Ascending aorta (tissue), 2 donors: Measurements from ENCODE around the gene KIF16B. TPM values are rescaled to one million over a fixed set of nuclear protein-coding genes. Genes with fewer than 3 reads are reported as not detected.

ENCODE experiments used
- DNase-seq, 2 donors: peaks; one replicate each; pipeline ENCODE4 v3.0.0-alpha.2; 2019; ENCODE audit warnings: low spot score in 2 of 2
- H3K27ac ChIP-seq, 2 donors: fragments of 200-600 bp; sonication (generic); one replicate each; pipeline ENCODE4 v1.5.1; 2016 to 2017; ENCODE audit warnings: mild to moderate bottlenecking in 1 of 2
- H3K27me3 ChIP-seq: fragments of 200-600 bp; sonication (generic); one replicate; pipeline ENCODE4 v1.5.1; 2017
- H3K36me3 ChIP-seq, 2 donors: fragments of 200-600 bp; sonication (generic); one replicate each; pipeline ENCODE4 v1.5.1; 2016
- H3K4me1 ChIP-seq, 2 donors: fragments of 200-600 bp; sonication (generic); one replicate each; pipeline ENCODE4 v1.5.1; 2016 to 2017; ENCODE audit warnings: mild to moderate bottlenecking in 1 of 2
- H3K4me3 ChIP-seq, 2 donors: fragments of 200-600 bp; sonication (generic); one replicate each; pipeline ENCODE4 v1.5.1; 2016 to 2017; ENCODE audit warnings: mild to moderate bottlenecking in 1 of 2
- H3K9me3 ChIP-seq, 2 donors: fragments of 200-600 bp; sonication (generic); one replicate each; pipeline ENCODE4 v1.5.1; 2016
- CTCF ChIP-seq, 3 experiments: fragments of 200-600 bp in 2 of 3; fragments of 450-650 bp in 1 of 3; sonication (generic) in 2 of 3; IDR thresholded peaks; one replicate each; pipeline ENCODE4 v1.5.1; 2016 to 2019; ENCODE audit warnings: antibody characterized with exemption in 3 of 3, mild to moderate bottlenecking in 1 of 3, moderate library complexity in 1 of 3
- intact Hi-C: fragments of 100-400 bp; cut with DNase I; formaldehyde crosslinking; loops from one replicate; pipeline ENCODE4 v1.15.1; 2023
- total RNA-seq: library from RNA; depleted of rRNA; stranded (reverse); fragments of >200 nt; gene quantifications from one replicate; pipeline ENCODE4 v1.1.0, GENCODE V29; 2016

KIF16B gene
- total RNA-seq, 1 donor from 2014 or later: 6.3 TPM

- H3K9me3 ChIP-seq: no peaks in the 10 kb centered on the region
- no peak for DNase-seq
- peaks cover 0 to 8% of the 10 kb centered on the region in 2 donors for H3K36me3 ChIP-seq
- no peaks in the 10 kb centered on the region for H3K27me3 ChIP-seq
- no peak for TF ChIP-seq CTCF (IDR thresholded peaks at IDR 0.05)
- no peaks in the 10 kb centered on the region for H3K4me1 ChIP-seq
- H3K4me3 ChIP-seq: no peak overlapping the region
- H3K27ac ChIP-seq: no peak overlapping the region
- intact Hi-C loops: no loop called here
These were observed 293.9 kb downstream of the KIF16B start for GRCh38 chr20:16279320-16279719.

- TF ChIP-seq CTCF (IDR thresholded peaks at IDR 0.05): no peak
- no peak for DNase-seq
- H3K4me1 ChIP-seq: no peaks in the 10 kb centered on the region
- no peaks in the 10 kb centered on the region for H3K9me3 ChIP-seq
- H3K4me3 ChIP-seq: no peak overlapping the region
- no peak overlapping the region for H3K27ac ChIP-seq
- intact Hi-C loops: no loop called here
- no peaks in the 10 kb centered on the region for H3K27me3 ChIP-seq
- peaks cover 0 to 8% of the 10 kb centered on the region in 2 donors for H3K36me3 ChIP-seq
These were observed 299.3 kb downstream of the KIF16B start for GRCh38 chr20:16273812-16274555.

- no peaks in the 10 kb centered on the region for H3K9me3 ChIP-seq
- intact Hi-C loops: no loop called here
- H3K4me3 ChIP-seq: no peak overlapping the region
- DNase-seq: no peak
- H3K36me3 ChIP-seq: peaks cover under 1 to 8% of the 10 kb centered on the region in 2 donors
- no peak overlapping the region for H3K27ac ChIP-seq
- no peaks in the 10 kb centered on the region for H3K27me3 ChIP-seq
- TF ChIP-seq CTCF (IDR thresholded peaks at IDR 0.05): no peak
- H3K4me1 ChIP-seq: no peaks in the 10 kb centered on the region
These were observed 300.4 kb downstream of the KIF16B start for GRCh38 chr20:16272780-16273360.

- H3K4me1 ChIP-seq: no peaks in the 10 kb centered on the region
- no peak for DNase-seq
- H3K36me3 ChIP-seq: peaks cover 4 to 8% of the 10 kb centered on the region in 2 donors
- no peak for TF ChIP-seq CTCF (IDR thresholded peaks at IDR 0.05)
- H3K27ac ChIP-seq: no peak overlapping the region
- intact Hi-C loops: no loop called here
- H3K9me3 ChIP-seq: no peaks in the 10 kb centered on the region
- H3K4me3 ChIP-seq: no peak overlapping the region
- no peaks in the 10 kb centered on the region for H3K27me3 ChIP-seq
These were observed 301.8 kb downstream of the KIF16B start for GRCh38 chr20:16271450-16271849.

- intact Hi-C loops: no loop called here
- Histone ChIP-seq H3K4me3 (no peak overlapping the region), H3K36me3 (peaks cover 4 to 8% of the 10 kb centered on the region in 2 donors), H3K4me1 (no peaks in the 10 kb centered on the region), H3K27me3 (no peaks in the 10 kb centered on the region), H3K9me3 (no peaks in the 10 kb centered on the region), H3K27ac (no peak overlapping the region)
- no peak for DNase-seq
- TF ChIP-seq CTCF (IDR thresholded peaks at IDR 0.05): no peak
These were observed 302.3 kb downstream of the KIF16B start for GRCh38 chr20:16270989-16271388.
